Activated naive CD4-positive, alpha-beta T cell treated with anti-CD3 and anti-CD28 coated beads, Interleukin-2, amount 50 U/mL, for 72 hours (primary cell): Measurements from ENCODE around the gene HYAL4. TPM values are rescaled to one million over a fixed set of nuclear protein-coding genes. Genes with fewer than 3 reads are reported as not detected.
"Not testable (repeated sequence)": the region's sequence is repeated elsewhere in the genome, so short reads cannot be mapped to it uniquely, and the experiment has no call there.

Experiments used
- ATAC-seq, 2 donors: fragments of 150-1000 bp; cut with Tn5 transposase; 2 replicates each; pipeline ENCODE4 v1.10.0; 2021; ENCODE audit warnings: mild to moderate bottlenecking in 2 of 2, moderate library complexity in 2 of 2
- DNase-seq, 2 donors: peaks; one replicate each; pipeline ENCODE4 v3.0.0; 2021 to 2022; ENCODE audit warnings: low spot score in 2 of 2
- H3K27ac Mint-ChIP-seq, 2 donors: one replicate each; pipeline ENCODE4 v1.8.0; 2022; ENCODE audit warnings: mild to moderate bottlenecking in 2 of 2, mixed read lengths in 2 of 2
- H3K36me3 Mint-ChIP-seq, 2 donors: one replicate each; pipeline ENCODE4 v1.8.0; 2022; ENCODE audit warnings: mixed read lengths in 2 of 2
- H3K9me3 Mint-ChIP-seq, 2 donors: one replicate each; pipeline ENCODE4 v1.8.0; 2022; ENCODE audit warnings: mixed read lengths in 2 of 2
- total RNA-seq, 2 donors: library from RNA; stranded (reverse); gene quantifications; one replicate each; pipeline ENCODE4 v1.2.3, GENCODE V29; 2022

HYAL4 gene
- total RNA-seq, 2 donors from 2014 or later: 0.14 TPM; not detected in 1

- ATAC-seq (no peak), DNase-seq (no peak)
- Mint-ChIP-seq H3K9me3 (peaks cover 0 to 6% of the 10 kb centered on the region in 2 donors), H3K36me3 (peaks cover 4 to 10% of the 10 kb centered on the region in 2 donors), H3K27ac (no peak overlapping the region)
These were observed 16.2 kb upstream of the HYAL4 start for GRCh38 chr7:123828805-123829204.

- no peak overlapping the region for H3K27ac Mint-ChIP-seq
- peaks cover 4 to 10% of the 10 kb centered on the region in 2 donors for H3K9me3 Mint-ChIP-seq
- DNase-seq (no peak), ATAC-seq (no peak)
- H3K36me3 Mint-ChIP-seq: peaks cover 0 to 5% of the 10 kb centered on the region in 2 donors
These were observed 8.3 kb upstream of the HYAL4 start for GRCh38 chr7:123836656-123837055.

GRCh38 chr7:123839106-123839505 lies 5.9 kb upstream of the HYAL4 start:
- not testable (repeated sequence) for ATAC-seq
- peaks cover 10% of the 10 kb centered on the region in 2 donors for H3K9me3 Mint-ChIP-seq

GRCh38 chr7:123844142-123844541 lies 827 bp upstream of the HYAL4 start:
- DNase-seq, H3K27ac Mint-ChIP-seq, ATAC-seq: not testable (repeated sequence)
- peaks cover 3 to 10% of the 10 kb centered on the region in 2 donors for H3K9me3 Mint-ChIP-seq
- peaks cover 5 to 23% of the 10 kb centered on the region in 2 donors for H3K36me3 Mint-ChIP-seq

More at GRCh38 chr7:123839106-123839505, 5.9 kb upstream of the HYAL4 start:
- H3K36me3 Mint-ChIP-seq: peaks cover 5 to 17% of the 10 kb centered on the region in 2 donors
- not testable (repeated sequence) for DNase-seq, H3K27ac Mint-ChIP-seq

GRCh38 chr7:123845823-123846216 lies 851 bp downstream of the HYAL4 start:
- H3K9me3 Mint-ChIP-seq: peaks cover under 1 to 7% of the 10 kb centered on the region in 2 donors
- peaks cover 5 to 19% of the 10 kb centered on the region in 2 donors for H3K36me3 Mint-ChIP-seq
- H3K27ac Mint-ChIP-seq: no peak overlapping the region
- no peak for ATAC-seq
- no peak for DNase-seq

- no peak overlapping the region for H3K27ac Mint-ChIP-seq
- H3K36me3 Mint-ChIP-seq: peaks cover 5 to 18% of the 10 kb centered on the region in 2 donors
- peaks cover 0 to 6% of the 10 kb centered on the region in 2 donors for H3K9me3 Mint-ChIP-seq
- ATAC-seq (no peak), DNase-seq (no peak)
These were observed 1.4 kb downstream of the HYAL4 start for GRCh38 chr7:123846217-123846891.

- Mint-ChIP-seq H3K36me3 (peaks cover 0 to 12% of the 10 kb centered on the region in 2 donors), H3K9me3 (peaks cover 0 to 6% of the 10 kb centered on the region in 2 donors), H3K27ac (no peak overlapping the region)
- DNase-seq (no peak), ATAC-seq (no peak)
These were observed 2.9 kb downstream of the HYAL4 start for GRCh38 chr7:123847868-123848267.

GRCh38 chr7:123849855-123850254 lies 4.9 kb downstream of the HYAL4 start:
- no peak overlapping the region for H3K27ac Mint-ChIP-seq
- peaks cover 0 to 11% of the 10 kb centered on the region in 2 donors for H3K36me3 Mint-ChIP-seq
- no peak for DNase-seq
- peaks cover 0 to 5% of the 10 kb centered on the region in 2 donors for H3K9me3 Mint-ChIP-seq
- ATAC-seq: no peak

GRCh38 chr7:123851404-123851803 lies 6.4 kb downstream of the HYAL4 start:
- DNase-seq, ATAC-seq, H3K27ac Mint-ChIP-seq: not testable (repeated sequence)

GRCh38 chr7:123854291-123854690 lies 9.3 kb downstream of the HYAL4 start:
- ATAC-seq, H3K27ac Mint-ChIP-seq, DNase-seq: not testable (repeated sequence)
- Mint-ChIP-seq H3K36me3 (peaks cover 8 to 15% of the 10 kb centered on the region in 2 donors), H3K9me3 (peaks cover 10 to 11% of the 10 kb centered on the region in 2 donors)

More at GRCh38 chr7:123851404-123851803, 6.4 kb downstream of the HYAL4 start:
- Mint-ChIP-seq H3K36me3 (peaks cover 8 to 21% of the 10 kb centered on the region in 2 donors), H3K9me3 (peaks cover 6 to 11% of the 10 kb centered on the region in 2 donors)

GRCh38 chr7:123856428-123856827 lies 11.5 kb downstream of the HYAL4 start:
- Mint-ChIP-seq H3K9me3 (peaks cover 10 to 11% of the 10 kb centered on the region in 2 donors), H3K36me3 (peaks cover 8 to 15% of the 10 kb centered on the region in 2 donors)
- H3K27ac Mint-ChIP-seq, ATAC-seq, DNase-seq: not testable (repeated sequence)

GRCh38 chr7:123860848-123861247 lies 15.9 kb downstream of the HYAL4 start:
- no peak overlapping the region for H3K27ac Mint-ChIP-seq
- ATAC-seq: no peak
- no peak for DNase-seq
- H3K36me3 Mint-ChIP-seq: peaks cover 4 to 5% of the 10 kb centered on the region in 2 donors
- peaks cover 2 to 6% of the 10 kb centered on the region in 2 donors for H3K9me3 Mint-ChIP-seq

- Mint-ChIP-seq H3K9me3 (peaks cover 0 to under 1% of the 10 kb centered on the region in 2 donors), H3K27ac (no peak overlapping the region), H3K36me3 (no peaks in the 10 kb centered on the region)
- ATAC-seq (no peak), DNase-seq (no peak)
These were observed 17.8 kb downstream of the HYAL4 start for GRCh38 chr7:123862775-123863174.

GRCh38 chr7:123863461-123863860 lies 18.5 kb downstream of the HYAL4 start:
- Mint-ChIP-seq H3K27ac (peak overlapping the region in 1 of 2 donors; percentile 17), H3K36me3 (no peaks in the 10 kb centered on the region), H3K9me3 (no peaks in the 10 kb centered on the region)
- no peak for ATAC-seq
- DNase-seq: no peak

GRCh38 chr7:123864012-123864411 lies 19.0 kb downstream of the HYAL4 start:
- Mint-ChIP-seq H3K27ac (no peak overlapping the region), H3K9me3 (no peaks in the 10 kb centered on the region), H3K36me3 (no peaks in the 10 kb centered on the region)
- ATAC-seq (no peak), DNase-seq (no peak)

GRCh38 chr7:123864436-123864835 lies 19.5 kb downstream of the HYAL4 start:
- no peak for DNase-seq
- Mint-ChIP-seq H3K9me3 (no peaks in the 10 kb centered on the region), H3K36me3 (no peaks in the 10 kb centered on the region), H3K27ac (no peak overlapping the region)
- ATAC-seq: no peak

GRCh38 chr7:123864966-123865365 lies 20.0 kb downstream of the HYAL4 start:
- no peaks in the 10 kb centered on the region for H3K36me3 Mint-ChIP-seq
- no peaks in the 10 kb centered on the region for H3K9me3 Mint-ChIP-seq
- no peak overlapping the region for H3K27ac Mint-ChIP-seq
- no peak for ATAC-seq
- DNase-seq: no peak
